ENCODE results near the gene CDKN2B-AS1. TPM values are rescaled to one million over a fixed set of nuclear protein-coding genes. Genes with fewer than 3 reads are reported as not detected.

CDKN2B-AS1 gene
- total RNA-seq, 2 donors from 2014 or later = not detected

GRCh38 chr9:21961569-21961968 lies 33.0 kb upstream of the CDKN2B-AS1 start:
- H3K27me3 Mint-ChIP-seq (ENCODE audit: insufficient read depth) = peaks cover 80% of the 10 kb centered on the region
- DNase-seq = no peak
- no peak overlapping the region for H3K27ac ChIP-seq (ENCODE audit: low read depth, low read length)
- no peak overlapping the region for H3K27ac Mint-ChIP-seq
- H3K27me3 ChIP-seq (ENCODE audit: control insufficient read depth, insufficient read depth, low read length, poor library complexity, severe bottlenecking) = peaks cover 70% of the 10 kb centered on the region
- no peak overlapping the region for H3K9ac ChIP-seq (ENCODE audit: extremely low read depth, low read length, poor library complexity, severe bottlenecking)
- H3K36me3 ChIP-seq (ENCODE audit: control insufficient read depth, insufficient read depth, low read length) = no peaks in the 10 kb centered on the region
- H3K4me3 ChIP-seq (ENCODE audit: low read length) = no peak overlapping the region
- H3K36me3 Mint-ChIP-seq (ENCODE audit: low read depth) = no peaks in the 10 kb centered on the region
- H3K4me1 Mint-ChIP-seq = peaks cover 14% of the 10 kb centered on the region
- WGBS, 2 experiments (ENCODE audit: insufficient coverage in 1 of 2, insufficient read length in 1 of 2) = 96% methylated on average over 2 of the region's 2 CpGs; no CpG with 5 or more reads in 1 of the 2 experiments
- H3K4me1 ChIP-seq (ENCODE audit: control insufficient read depth, insufficient read depth, low read length) = no peaks in the 10 kb centered on the region
- peaks cover 6% of the 10 kb centered on the region for H3K9me3 ChIP-seq (ENCODE audit: control insufficient read depth, low read length)
- no peak overlapping the region for H3K4me3 Mint-ChIP-seq
- H3K9me3 Mint-ChIP-seq = peaks cover 13% of the 10 kb centered on the region
- no peak for TF ChIP-seq CTCF (conservative IDR thresholded peaks at IDR 0.05)

- no peak for TF ChIP-seq CTCF (conservative IDR thresholded peaks at IDR 0.05)
- no peak overlapping the region for H3K27ac Mint-ChIP-seq
- H3K27me3 Mint-ChIP-seq (ENCODE audit: insufficient read depth) = peaks cover 96% of the 10 kb centered on the region
- peaks cover 98% of the 10 kb centered on the region for H3K27me3 ChIP-seq (ENCODE audit: control insufficient read depth, insufficient read depth, low read length, poor library complexity, severe bottlenecking)
- H3K4me1 ChIP-seq (ENCODE audit: control insufficient read depth, insufficient read depth, low read length) = no peaks in the 10 kb centered on the region
- DNase-seq = peak; percentile 54
- H3K4me3 Mint-ChIP-seq = peak overlapping the region; percentile 55
- peaks cover 21% of the 10 kb centered on the region for H3K4me1 Mint-ChIP-seq
- peaks cover 15% of the 10 kb centered on the region for H3K9me3 Mint-ChIP-seq
- H3K9me3 ChIP-seq (ENCODE audit: control insufficient read depth, low read length) = peaks cover 13% of the 10 kb centered on the region
- no peak overlapping the region for H3K27ac ChIP-seq (ENCODE audit: low read depth, low read length)
- no peaks in the 10 kb centered on the region for H3K36me3 ChIP-seq (ENCODE audit: control insufficient read depth, insufficient read depth, low read length)
- 6 to 7% methylated on average over 7 to 29 of the region's 29 CpGs for WGBS, 2 experiments (ENCODE audit: insufficient coverage in 1 of 2, insufficient read length in 1 of 2)
- no peak overlapping the region for H3K9ac ChIP-seq (ENCODE audit: extremely low read depth, low read length, poor library complexity, severe bottlenecking)
- no peaks in the 10 kb centered on the region for H3K36me3 Mint-ChIP-seq (ENCODE audit: low read depth)
- peak overlapping the region; percentile 77 for H3K4me3 ChIP-seq (ENCODE audit: low read length)
Measured at GRCh38 chr9:21964925-21965385, 29.6 kb upstream of the CDKN2B-AS1 start.

DNA sequence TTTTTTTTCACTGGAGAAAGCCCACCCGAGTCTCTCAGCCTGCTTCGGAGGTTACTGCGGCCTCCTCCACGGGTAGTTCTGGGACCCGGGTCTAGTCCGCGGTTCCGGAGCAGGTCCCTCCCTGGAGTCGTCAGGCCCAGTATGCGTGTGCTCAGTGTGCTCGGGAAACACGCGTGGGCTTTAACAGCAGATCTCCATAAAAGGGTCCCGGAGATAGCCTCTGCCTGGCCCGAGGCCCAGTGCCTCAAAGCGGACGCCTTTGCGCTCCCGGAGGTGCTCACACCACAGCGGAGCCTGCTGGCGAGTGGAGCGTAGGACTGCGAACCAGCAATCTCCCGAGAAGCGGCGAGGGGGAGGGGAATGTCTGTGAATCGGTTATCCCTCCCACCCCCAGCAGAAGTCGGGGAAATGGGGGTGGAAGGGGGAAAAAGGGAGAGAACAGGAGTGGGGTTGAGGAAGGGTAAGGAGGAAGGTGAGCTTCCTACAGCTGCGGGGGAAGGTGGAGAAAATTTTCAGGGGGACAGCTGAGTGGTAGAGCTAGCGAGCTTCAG lies 29.1 kb upstream of the CDKN2B-AS1 start:
- Mint-ChIP-seq H3K4me1 (peaks cover 21% of the 10 kb centered on the region), H3K9me3 (peaks cover 15% of the 10 kb centered on the region), H3K27me3 (ENCODE audit: insufficient read depth) (peaks cover 96% of the 10 kb centered on the region), H3K4me3 (peak overlapping the region; percentile 55), H3K36me3 (ENCODE audit: low read depth) (no peaks in the 10 kb centered on the region), H3K27ac (no peak overlapping the region)
- peak; percentile 89 for DNase-seq
- peaks cover 18% of the 10 kb centered on the region for H3K9me3 ChIP-seq (ENCODE audit: control insufficient read depth, low read length)
- H3K4me3 ChIP-seq (ENCODE audit: low read length) = peak overlapping the region; percentile 77
- no peaks in the 10 kb centered on the region for H3K36me3 ChIP-seq (ENCODE audit: control insufficient read depth, insufficient read depth, low read length)
- peaks cover 98% of the 10 kb centered on the region for H3K27me3 ChIP-seq (ENCODE audit: control insufficient read depth, insufficient read depth, low read length, poor library complexity, severe bottlenecking)
- 3 to 5% methylated on average over 10 to 30 of the region's 30 CpGs for WGBS, 2 experiments (ENCODE audit: insufficient coverage in 1 of 2, insufficient read length in 1 of 2)
- H3K9ac ChIP-seq (ENCODE audit: extremely low read depth, low read length, poor library complexity, severe bottlenecking) = no peak overlapping the region
- TF ChIP-seq CTCF (conservative IDR thresholded peaks at IDR 0.05) = peak; percentile 75
- no peak overlapping the region for H3K27ac ChIP-seq (ENCODE audit: low read depth, low read length)
- no peaks in the 10 kb centered on the region for H3K4me1 ChIP-seq (ENCODE audit: control insufficient read depth, insufficient read depth, low read length)
